GM12878 (cell line): Measurements from ENCODE around the gene C10orf90. TPM values are rescaled to one million over a fixed set of nuclear protein-coding genes. Genes with fewer than 3 reads are reported as not detected.

Experiments used
- ATAC-seq: fragments of 200-7000 bp; cut with Tn5 transposase; 3 replicates; pipeline ENCODE4 v1.9.1; 2020; ENCODE audit warnings: mild to moderate bottlenecking, moderate library complexity
- BruUV-seq: library from RNA; stranded (reverse); fragments of 400-500 nt; replicated peaks from 2 replicates; lab custom pipeline; 2021; lab: Mats Ljungman, UMichigan
- CTCF ChIA-PET: fragments of 300-600 bp; sonication (Branson Sonifier 250); formaldehyde crosslinking; extraction: SDS; loops from one replicate; lab custom pipeline; 2021; ENCODE audit warnings: inconsistent platforms; lab: Yijun Ruan, JAX
- POLR2A ChIA-PET: fragments of 350-600 bp; formaldehyde crosslinking; extraction: SDS; loops from one replicate; lab custom pipeline; 2021; ENCODE audit warnings: inconsistent platforms; lab: Charles Lee
- RAD21 ChIA-PET: fragments of 300-600 bp; sonication (Branson Sonifier 250); formaldehyde crosslinking; loops from one replicate; lab custom pipeline; 2023; ENCODE audit warnings: antibody characterized with exemption; ENCODE audit not compliant: unreplicated experiment; lab: Charles Lee
- SMC1A ChIA-PET: fragments of 300-600 bp; sonication (Branson Sonifier 250); formaldehyde crosslinking; loops from one replicate; lab custom pipeline; 2023; ENCODE audit not compliant: unreplicated experiment, uncharacterized antibody; lab: Charles Lee
- DNase-seq: peaks from one replicate; pipeline ENCODE4 v3.0.0-alpha.2; 2011; ENCODE audit warnings: low read depth, low spot score
- FAIRE-seq: peaks from 3 replicates; lab custom pipeline; 2011; peaks lifted over from hg19 to GRCh38; lab: Jason Lieb, UNC
- H2AFZ ChIP-seq: 2 replicates; pipeline ENCODE4 v1.6.0; 2011; ENCODE audit warnings: low read depth, low read length, control low read depth; ENCODE audit not compliant: control insufficient read depth
- H3K27ac ChIP-seq: 2 replicates; pipeline ENCODE4 v1.5.1; 2011; ENCODE audit warnings: control low read depth; ENCODE audit not compliant: control insufficient read depth, insufficient read depth
- H3K27me3 ChIP-seq, 2 experiments: replicated peaks in 1 of 2; 2 replicates each; pipeline versions ENCODE4 v1.6.0 to v1.6.1; 2011; ENCODE audit warnings: low read length in 1 of 2; ENCODE audit not compliant: control insufficient read depth in 2 of 2, insufficient read depth in 2 of 2
- H3K36me3 ChIP-seq, 2 experiments: 2 replicates each; pipeline ENCODE4 v1.5.1; 2011; ENCODE audit warnings: low read length in 1 of 2; ENCODE audit not compliant: control insufficient read depth in 2 of 2, insufficient read depth in 2 of 2
- H3K4me1 ChIP-seq: 2 replicates; pipeline ENCODE4 v1.6.1; 2011; ENCODE audit warnings: mild to moderate bottlenecking, low read length, moderate library complexity, mixed read lengths; ENCODE audit not compliant: control insufficient read depth, insufficient read depth
- H3K4me2 ChIP-seq: 2 replicates; pipeline ENCODE4 v1.6.0; 2011; ENCODE audit warnings: control low read depth; ENCODE audit not compliant: control insufficient read depth, insufficient read depth
- H3K4me3 ChIP-seq: fragments of 200-600 bp; sonication (generic); 2 replicates; pipeline ENCODE4 v1.5.1; 2016
- H3K79me2 ChIP-seq: 2 replicates; pipeline ENCODE4 v1.6.0; 2011; ENCODE audit warnings: low read length; ENCODE audit not compliant: control insufficient read depth, insufficient read depth
- H3K9ac ChIP-seq: 2 replicates; pipeline ENCODE4 v1.8.0; 2011; ENCODE audit warnings: low read length, control low read depth, mixed read lengths; ENCODE audit not compliant: control insufficient read depth, insufficient read depth
- H3K9me3 ChIP-seq: replicated peaks from 3 replicates; pipeline ENCODE4 v1.5.1; 2011; ENCODE audit warnings: mild to moderate bottlenecking, low read length; ENCODE audit not compliant: control insufficient read depth, insufficient read depth
- H4K20me1 ChIP-seq: 2 replicates; pipeline ENCODE4 v1.6.0; 2011; ENCODE audit not compliant: control insufficient read depth, insufficient read depth
- FOS ChIP-seq: IDR thresholded peaks from 3 replicates; pipeline ENCODE4 v1.6.1; 2011; ENCODE audit warnings: borderline replicate concordance; ENCODE audit not compliant: insufficient read length; ENCODE audit errors: extremely low read depth
- FOXK2 ChIP-seq: fragments of 450-650 bp; IDR thresholded peaks from 2 replicates; pipeline ENCODE4 v1.6.1; 2017; ENCODE audit warnings: mild to moderate bottlenecking, moderate library complexity
- HDAC2 ChIP-seq: fragments of 200-600 bp; sonication (generic); IDR thresholded peaks from 2 replicates; pipeline ENCODE4 v1.6.1; 2017
- MAX ChIP-seq: IDR thresholded peaks from 2 replicates; pipeline ENCODE4 v1.6.1; 2012; ENCODE audit warnings: low read depth, low read length, improper control_type of control experiment
- NFXL1 ChIP-seq: fragments of 450-650 bp; IDR thresholded peaks from 2 replicates; pipeline ENCODE4 v1.6.1; 2017; ENCODE audit warnings: antibody characterized with exemption, mild to moderate bottlenecking, borderline replicate concordance
- NFYA ChIP-seq: IDR thresholded peaks from 2 replicates; pipeline ENCODE4 v1.6.1; 2011; ENCODE audit warnings: low read depth, mild to moderate bottlenecking, low read length, improper control_type of control experiment, borderline replicate concordance
- RBBP5 ChIP-seq: fragments of 200-600 bp; sonication (generic); conservative IDR thresholded peaks from 2 replicates; pipeline ENCODE4 v1.6.1; 2016
- RELB ChIP-seq: fragments of 450-650 bp; IDR thresholded peaks from 2 replicates; pipeline ENCODE4 v1.6.1; 2017; ENCODE audit warnings: low read depth, mild to moderate bottlenecking, moderate library complexity
- SMAD5 ChIP-seq: IDR thresholded peaks from 2 replicates; pipeline ENCODE4 v1.6.1; 2016; ENCODE audit warnings: antibody characterized with exemption, low read depth
- SPI1 ChIP-seq: IDR thresholded peaks from 2 replicates; pipeline ENCODE4 v1.6.1; 2011; ENCODE audit warnings: low read depth, mild to moderate bottlenecking, low read length, moderate library complexity, borderline replicate concordance; ENCODE audit not compliant: insufficient read depth
- SREBF2 ChIP-seq: IDR thresholded peaks from 2 replicates; pipeline ENCODE4 v1.6.1; 2012; ENCODE audit warnings: mild to moderate bottlenecking, low read length
- ZBED1 ChIP-seq: IDR thresholded peaks from 2 replicates; pipeline ENCODE4 v1.6.1; 2016; ENCODE audit warnings: borderline replicate concordance
- ZSCAN29 ChIP-seq: fragments of 450-650 bp; IDR thresholded peaks from 2 replicates; pipeline ENCODE4 v1.6.1; 2017; ENCODE audit warnings: mild to moderate bottlenecking, moderate library complexity
- WGBS: methylation state at CpG from one replicate; pipeline ENCODE4 v1.1.6; 2016; ENCODE audit warnings: low lambda C conversion rate; ENCODE audit not compliant: insufficient replicate concordance, insufficient coverage; ENCODE audit errors: missing lambda C conversion rate; 5-methylcytosine and 5-hydroxymethylcytosine counted together
- in situ Hi-C: fragments of 300-500 bp; cut with MboI; formaldehyde crosslinking; loops from 9 replicates; pipeline ENCODE4 v1.14.3; 2018; ENCODE audit warnings: mixed read lengths
- intact Hi-C: fragments of 100-400 bp; cut with micrococcal nuclease; formaldehyde crosslinking; loops from one replicate; pipeline ENCODE4 v1.14.2; 2022; ENCODE audit not compliant: unreplicated experiment
- polyA plus RNA-seq, 11 experiments: library from polyadenylated mRNA; depleted of rRNA in 4 of 11; unstranded in 6 of 11; stranded (reverse) in 5 of 11; fragments of >200 nt; fragmentation: Nextera tagmentation in 4 of 11; fragmentation: Illumina TruSeq in 1 of 11; extraction: Ambion mirVana in 4 of 11; extraction: Trizol in 1 of 11; gene quantifications; 1 replicate in 1 of 11; 2 replicates in 10 of 11; pipeline versions ENCODE4 v1.2.1 to v1.2.3, GENCODE V29; 2011 to 2016; ENCODE audit warnings: inconsistent platforms in 2 of 11, missing spikeins in 2 of 11, low read depth in 1 of 11
- total RNA-seq, 4 experiments: library from RNA; depleted of rRNA in 3 of 4; stranded (reverse); fragments of >200 nt in 3 of 4; fragmentation: Illumina TruSeq in 1 of 4; extraction: Trizol in 1 of 4; gene quantifications; 2 replicates each; pipeline versions ENCODE4 v1.2.1 to v1.2.3, GENCODE V29; 2013 to 2021

Gene C10orf90
- total and polyA plus RNA-seq, 10 of the 15 experiments (the other 5 are each of a cell fraction or from before 2014, with no cell fraction given) = 0.04 TPM; not detected in 9

DNA sequence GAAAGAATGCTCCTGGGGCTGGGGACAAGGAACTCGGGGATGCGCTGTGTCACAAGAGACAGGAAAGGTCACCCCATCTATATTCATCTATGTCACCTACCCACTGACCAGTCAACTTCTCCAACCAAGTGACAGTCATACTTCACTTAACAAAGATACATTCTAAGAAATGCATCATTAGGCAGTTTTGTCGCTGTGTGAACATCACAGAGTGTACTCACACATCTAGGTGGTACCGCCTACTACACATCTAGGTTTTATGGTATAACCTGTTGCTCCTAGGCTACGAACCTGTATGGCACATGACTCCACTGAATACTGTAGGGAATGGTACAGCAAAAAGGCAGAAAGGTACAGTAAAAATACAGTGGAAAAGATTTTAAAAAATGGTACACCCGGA lies 278.4 kb downstream of the C10orf90 start (continued):
- TF ChIP-seq FOS (no peak), ZBED1 (no peak), NFYA (no peak), ZSCAN29 (no peak), SPI1 (no peak), RELB (no peak), MAX (no peak)

DNA sequence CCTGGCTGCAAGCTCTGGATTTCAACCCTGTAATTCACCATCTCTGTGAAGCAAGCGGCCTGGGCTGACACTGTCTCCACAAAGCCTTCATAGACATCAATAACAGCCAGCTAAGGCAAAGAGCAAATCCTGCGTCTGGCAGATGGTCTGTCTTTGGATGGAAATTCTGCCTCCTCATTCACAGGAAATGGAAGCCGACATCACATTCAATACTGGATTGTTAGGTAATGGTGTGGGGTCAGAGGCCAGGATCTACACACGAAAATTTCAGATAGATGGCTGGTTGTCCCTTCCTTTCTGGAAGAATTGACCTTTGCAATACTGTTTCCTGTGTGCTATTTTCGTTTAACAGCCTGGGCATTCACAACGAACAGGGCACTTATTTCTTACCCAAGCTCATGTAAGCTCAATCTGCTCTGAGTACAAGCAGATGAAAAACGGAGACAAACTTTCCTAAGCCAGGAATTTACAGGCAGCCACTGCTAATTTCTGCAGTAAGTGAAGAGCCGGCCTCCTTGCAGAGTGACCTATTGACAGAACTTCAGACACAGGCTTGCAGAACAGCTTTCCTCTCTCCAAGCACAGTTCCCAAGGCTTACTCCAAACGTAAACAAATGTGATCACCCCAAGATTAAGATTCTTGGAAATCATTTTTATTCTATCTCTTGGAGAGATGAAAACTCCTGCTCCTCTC lies 279.2 kb downstream of the C10orf90 start:
- FAIRE-seq = no peak

More for the DNA sequence above, 279.2 kb downstream of the C10orf90 start:
- ChIA-PET CTCF (no interaction called here), RAD21 (no interaction called here), SMC1A (no interaction called here), POLR2A (no interaction called here)
- H3K4me1 ChIP-seq = no peaks in the 10 kb centered on the region
- no peak overlapping the region for H3K4me2 ChIP-seq
- no peak overlapping the region for H3K4me3 ChIP-seq
- H3K36me3 ChIP-seq = no peaks in the 10 kb centered on the region
- no peak for ATAC-seq
- BruUV-seq = no TSS peak
- H3K79me2 ChIP-seq = no peaks in the 10 kb centered on the region
- intact Hi-C loops (no loop called here), in situ Hi-C loops (no loop called here)
- H2AFZ ChIP-seq = no peak overlapping the region
- no peaks in the 10 kb centered on the region for H4K20me1 ChIP-seq
- no peak overlapping the region for H3K27ac ChIP-seq
- H3K27me3 ChIP-seq = no peaks in the 10 kb centered on the region
- TF ChIP-seq SREBF2 = no peak
- TF ChIP-seq RBBP5 = no peak
- TF ChIP-seq FOXK2 = no peak
- TF ChIP-seq HDAC2 = no peak
- no peak for TF ChIP-seq SMAD5
- TF ChIP-seq NFXL1 = no peak
- no peaks in the 10 kb centered on the region; the same call in 2 of the 3 replicates for H3K9me3 ChIP-seq
- no peak overlapping the region for H3K9ac ChIP-seq
- no peak for DNase-seq
- 19% methylated on average over 9 of the region's 9 CpGs for WGBS
